ENCODE results near the gene EIF2S3B.

EIF2S3B gene

GRCh38 chr12:10554756-10555481 is 49.2 kb downstream of the EIF2S3B start:
- Mint-ChIP-seq H3K27ac (no peak overlapping the region), H3K4me1 (no peaks in the 10 kb centered on the region), H3K4me3 (no peak overlapping the region), H3K27me3 (ENCODE audit: low read depth) (no peaks in the 10 kb centered on the region), H3K36me3 (ENCODE audit: low read depth) (no peaks in the 10 kb centered on the region), H3K9me3 (no peaks in the 10 kb centered on the region)
- TF ChIP-seq CTCF (IDR thresholded peaks at IDR 0.05; ENCODE audit: unreplicated experiment in 3 of 3): no peak

GRCh38 chr12:10557329-10557728 is 51.6 kb downstream of the EIF2S3B start:
- no peaks in the 10 kb centered on the region for H3K4me1 Mint-ChIP-seq
- no peaks in the 10 kb centered on the region for H3K9me3 Mint-ChIP-seq
- no peak overlapping the region for H3K27ac Mint-ChIP-seq
- TF ChIP-seq CTCF (IDR thresholded peaks at IDR 0.05; ENCODE audit: unreplicated experiment in 3 of 3): no peak
- no peaks in the 10 kb centered on the region for H3K36me3 Mint-ChIP-seq (ENCODE audit: low read depth)
- H3K27me3 Mint-ChIP-seq (ENCODE audit: low read depth): no peaks in the 10 kb centered on the region
- no peak overlapping the region for H3K4me3 Mint-ChIP-seq

GRCh38 chr12:10557766-10558165 is 52.1 kb downstream of the EIF2S3B start:
- TF ChIP-seq CTCF (IDR thresholded peaks at IDR 0.05; ENCODE audit: unreplicated experiment in 3 of 3): no peak
- Mint-ChIP-seq H3K36me3 (ENCODE audit: low read depth) (no peaks in the 10 kb centered on the region), H3K4me3 (no peak overlapping the region)

More at GRCh38 chr12:10557766-10558165, 52.1 kb downstream of the EIF2S3B start:
- Mint-ChIP-seq H3K27ac (no peak overlapping the region), H3K27me3 (ENCODE audit: low read depth) (no peaks in the 10 kb centered on the region), H3K4me1 (no peaks in the 10 kb centered on the region), H3K9me3 (no peaks in the 10 kb centered on the region)
